ENCODE results near the gene AHRR.

The AHRR gene

GRCh38 chr5:386432-387341 is 65.2 kb downstream of the AHRR start:
- no peak for TF ChIP-seq CTCF (IDR thresholded peaks at IDR 0.05; ENCODE audit: low read depth, low read length, missing control alignments)
- in situ Hi-C loops (cut with HindIII; ENCODE audit: low sequenced_read_pairs) = no loop called here
- DNase-seq (ENCODE audit: low read depth) = no peak
- H3K4me3 ChIP-seq (ENCODE audit: low read depth, low read length) = no peak overlapping the region

- no peak overlapping the region for H3K4me3 ChIP-seq (ENCODE audit: low read depth, low read length)
- TF ChIP-seq CTCF (IDR thresholded peaks at IDR 0.05; ENCODE audit: low read depth, low read length, missing control alignments) = no peak
- in situ Hi-C loops (cut with HindIII; ENCODE audit: low sequenced_read_pairs) = no loop called here
- no peak for DNase-seq (ENCODE audit: low read depth)
Observed at GRCh38 chr5:387491-388265, 66.2 kb downstream of the AHRR start.

GRCh38 chr5:388266-389196 is 67.0 kb downstream of the AHRR start:
- TF ChIP-seq CTCF (IDR thresholded peaks at IDR 0.05; ENCODE audit: low read depth, low read length, missing control alignments) = no peak
- in situ Hi-C loops (cut with HindIII; ENCODE audit: low sequenced_read_pairs) = no loop called here
- no peak for DNase-seq (ENCODE audit: low read depth)
- no peak overlapping the region for H3K4me3 ChIP-seq (ENCODE audit: low read depth, low read length)

GRCh38 chr5:389197-389821 is 67.8 kb downstream of the AHRR start:
- TF ChIP-seq CTCF (IDR thresholded peaks at IDR 0.05; ENCODE audit: low read depth, low read length, missing control alignments) = no peak
- H3K4me3 ChIP-seq (ENCODE audit: low read depth, low read length) = no peak overlapping the region
- in situ Hi-C loops (cut with HindIII; ENCODE audit: low sequenced_read_pairs) = no loop called here
- no peak for DNase-seq (ENCODE audit: low read depth)

- H3K4me3 ChIP-seq (ENCODE audit: low read depth, low read length) = no peak overlapping the region
- DNase-seq (ENCODE audit: low read depth) = no peak
- in situ Hi-C loops (cut with HindIII; ENCODE audit: low sequenced_read_pairs) = no loop called here
- no peak for TF ChIP-seq CTCF (IDR thresholded peaks at IDR 0.05; ENCODE audit: low read depth, low read length, missing control alignments)
Observed at GRCh38 chr5:389891-390622, 68.5 kb downstream of the AHRR start.
